GM21423 (cell line): ENCODE results near the gene NTM.
"Not testable (repeated sequence)": the region's sequence is repeated elsewhere in the genome, so short reads cannot be mapped to it uniquely, and the experiment has no call there.

Experiments
- ATAC-seq: cut with Tn5 transposase; IDR thresholded peaks from one replicate; pipeline ENCODE4 v1.9.1; 2021; ENCODE audit warnings: mild to moderate bottlenecking, moderate library complexity; ENCODE audit not compliant: unreplicated experiment

Gene NTM

DNA sequence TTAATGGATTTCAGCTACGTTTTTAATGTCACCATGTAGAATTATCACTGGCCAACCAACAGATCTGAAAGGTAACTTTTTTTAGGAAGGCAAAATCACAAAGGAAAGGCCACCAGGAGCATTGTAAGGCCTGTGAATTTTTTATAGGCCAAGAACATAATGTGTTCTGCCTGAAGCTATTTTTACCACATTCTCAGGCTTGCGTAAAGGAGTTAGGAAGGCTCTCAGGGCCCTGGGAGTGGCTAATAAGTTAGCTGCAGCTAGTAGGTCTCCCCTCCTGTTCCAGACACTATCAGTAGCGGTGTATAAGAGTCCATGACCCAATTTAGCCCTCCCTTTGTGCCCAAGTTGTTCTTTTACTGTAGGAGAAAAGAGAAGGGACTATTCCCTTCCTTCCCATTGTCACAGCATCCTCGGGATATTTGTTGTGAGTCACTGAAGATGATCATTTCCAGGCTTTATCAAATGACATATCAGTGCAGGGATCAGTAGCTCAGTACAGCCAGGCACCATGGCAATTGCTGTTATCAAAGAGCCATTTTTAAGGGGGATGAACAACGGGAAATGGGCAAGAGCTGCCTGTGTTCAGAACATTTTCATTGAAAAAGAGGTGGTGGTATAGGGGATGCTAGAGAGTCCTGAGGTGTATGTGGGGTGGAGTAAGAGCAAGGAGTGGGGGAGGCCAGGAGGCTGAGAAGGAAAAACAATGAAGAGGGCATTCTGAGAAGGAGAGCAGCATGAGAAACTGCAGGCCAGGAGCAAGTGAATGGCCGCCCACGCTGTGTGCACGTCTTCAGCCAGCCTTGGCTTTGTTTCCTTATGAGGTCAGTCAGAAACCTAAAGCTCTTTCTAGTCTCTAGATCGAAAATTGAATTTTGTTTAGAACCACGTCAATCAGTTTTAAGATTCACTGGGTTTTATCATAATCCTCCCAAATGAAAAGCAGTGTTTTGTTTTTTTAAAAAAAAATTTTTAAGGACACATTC is 940.3 kb downstream of the NTM start:
- ATAC-seq: no peak

DNA sequence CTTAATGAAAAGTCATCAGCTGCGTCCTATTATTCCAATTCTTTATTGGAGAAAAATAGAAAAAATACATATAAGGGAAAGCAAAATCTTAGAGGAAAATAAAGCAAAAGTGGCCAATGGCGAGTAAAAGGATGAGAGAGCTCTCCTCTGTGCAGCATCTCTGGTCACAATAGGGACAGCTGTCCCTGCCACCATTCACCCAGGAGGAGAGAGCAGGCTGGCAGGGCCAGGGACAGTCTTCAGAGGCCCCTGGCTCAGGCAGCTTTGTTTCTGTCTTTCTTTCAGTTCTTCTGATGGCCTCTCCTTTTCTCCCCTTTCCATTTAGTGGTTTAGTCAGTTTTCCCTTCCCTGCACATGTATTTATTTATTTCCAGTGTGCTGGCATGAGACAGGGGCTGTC is 941.3 kb downstream of the NTM start:
- ATAC-seq: no peak

DNA sequence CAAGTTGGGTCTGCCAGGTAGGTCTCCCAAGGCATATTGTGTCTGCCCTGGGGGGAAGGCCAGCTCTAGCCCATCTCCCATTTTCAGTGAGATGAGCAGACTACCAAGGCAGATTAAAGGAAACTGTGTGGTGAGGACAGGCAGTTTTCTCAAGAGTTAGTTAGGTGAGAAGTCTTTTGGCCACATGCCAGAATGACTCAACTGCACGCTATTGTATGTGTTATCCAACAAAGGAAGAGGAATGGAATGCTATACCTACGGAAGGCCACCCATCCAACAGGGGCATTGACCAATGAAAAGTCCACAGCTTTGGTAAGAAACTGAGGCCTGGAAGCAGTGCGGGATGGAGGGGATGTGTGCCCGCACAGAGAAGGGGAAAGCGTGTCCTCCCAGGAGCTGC is 941.7 kb downstream of the NTM start:
- no peak for ATAC-seq

DNA sequence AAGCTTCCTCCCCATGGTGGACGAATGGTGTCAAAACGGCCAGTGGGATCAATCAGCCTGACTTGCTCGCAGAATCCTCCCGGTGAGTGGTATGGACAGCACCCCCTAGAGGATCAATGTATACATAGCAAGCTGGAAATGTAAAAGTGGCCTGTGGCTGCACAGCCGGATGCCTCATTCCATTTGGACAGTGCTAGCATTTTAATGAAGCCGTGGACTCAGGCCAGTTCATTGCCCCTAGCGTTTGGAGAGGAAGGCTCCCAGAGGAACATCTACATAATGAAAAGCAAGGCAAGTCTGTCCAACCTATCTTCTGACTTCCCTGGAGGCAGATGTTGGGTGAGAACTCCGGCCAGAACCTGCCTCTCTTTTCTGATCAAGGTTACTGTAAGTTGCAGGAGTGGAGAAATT is 942.3 kb downstream of the NTM start:
- ATAC-seq: no peak

DNA sequence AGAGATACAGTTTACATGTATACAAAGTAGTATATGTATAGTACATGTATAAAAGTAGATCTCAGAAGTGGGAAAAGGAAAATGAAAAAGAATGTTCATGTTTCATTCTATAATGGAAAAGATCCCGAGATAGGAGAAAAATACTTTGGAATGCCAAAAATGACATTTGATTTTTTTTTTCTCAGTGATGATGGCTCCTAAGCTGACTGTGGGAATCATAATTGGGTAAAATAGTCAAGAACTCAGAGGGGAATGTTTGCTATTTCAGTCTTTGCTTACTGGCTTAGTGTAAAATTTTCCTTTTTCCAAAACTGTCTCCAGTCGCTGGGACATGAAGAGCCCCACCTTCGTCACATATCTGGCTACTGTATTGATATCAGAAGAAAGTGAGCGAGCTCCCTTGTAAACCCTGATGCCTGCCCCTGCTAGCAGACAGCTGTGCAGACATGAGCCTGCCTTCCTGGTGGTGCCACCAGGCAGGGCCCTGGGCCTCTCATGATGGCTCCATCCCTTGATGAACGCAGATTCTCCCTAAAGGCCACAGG is 944.6 kb downstream of the NTM start:
- ATAC-seq: no peak

DNA sequence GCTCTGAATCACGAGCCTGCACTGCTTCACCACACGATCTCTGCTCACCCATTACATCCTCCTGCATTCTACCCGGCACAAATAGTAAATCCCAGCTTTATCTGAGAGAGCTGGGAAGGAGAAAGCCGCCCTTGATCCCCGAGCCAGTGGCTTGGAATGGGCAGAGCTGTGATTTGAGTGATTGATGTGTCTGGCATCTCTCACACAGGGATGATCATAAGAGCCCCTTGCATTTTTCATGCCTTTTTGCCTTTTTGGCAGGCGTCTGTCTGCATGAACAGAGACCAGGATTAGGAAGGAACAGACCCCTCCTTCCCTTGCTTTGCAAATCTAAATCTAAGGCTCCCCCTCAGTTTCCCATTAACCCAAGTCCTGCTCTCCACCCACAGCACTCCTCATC is 945.3 kb downstream of the NTM start:
- ATAC-seq: no peak

DNA sequence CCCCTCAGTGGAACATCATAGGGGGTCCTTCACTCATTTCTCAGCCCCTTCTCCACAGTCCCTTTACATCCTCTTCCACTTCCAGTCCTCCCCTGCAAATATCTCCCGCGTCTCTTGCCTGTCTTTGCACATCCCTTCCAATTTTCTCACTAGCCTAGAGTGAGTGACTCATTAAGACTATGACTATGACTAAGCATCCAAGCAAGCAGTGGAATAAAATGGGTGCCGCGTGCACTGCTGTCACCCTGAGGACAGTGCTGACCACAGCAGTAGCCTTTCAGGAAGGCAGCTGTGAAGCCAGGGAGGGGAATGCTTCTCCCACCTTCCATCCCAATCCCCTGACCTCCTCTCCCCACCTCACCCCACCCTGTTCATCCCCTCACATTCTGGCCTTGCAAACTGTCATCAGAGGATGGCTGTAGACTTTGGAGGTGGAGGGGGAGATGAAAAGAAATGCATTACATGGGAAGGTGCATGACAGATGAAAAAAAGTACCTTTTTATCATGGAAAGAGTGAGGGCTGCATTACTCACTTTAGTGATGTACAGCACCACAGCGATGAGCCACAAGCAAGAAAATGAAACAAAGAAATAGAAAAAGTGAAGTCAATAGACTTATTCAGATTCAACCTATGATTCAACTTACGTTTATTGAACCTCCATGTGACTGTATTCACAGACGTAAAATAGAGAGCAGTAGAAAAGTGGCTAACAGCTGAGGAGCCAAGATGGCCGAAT is 948.2 kb downstream of the NTM start:
- no peak for ATAC-seq

DNA sequence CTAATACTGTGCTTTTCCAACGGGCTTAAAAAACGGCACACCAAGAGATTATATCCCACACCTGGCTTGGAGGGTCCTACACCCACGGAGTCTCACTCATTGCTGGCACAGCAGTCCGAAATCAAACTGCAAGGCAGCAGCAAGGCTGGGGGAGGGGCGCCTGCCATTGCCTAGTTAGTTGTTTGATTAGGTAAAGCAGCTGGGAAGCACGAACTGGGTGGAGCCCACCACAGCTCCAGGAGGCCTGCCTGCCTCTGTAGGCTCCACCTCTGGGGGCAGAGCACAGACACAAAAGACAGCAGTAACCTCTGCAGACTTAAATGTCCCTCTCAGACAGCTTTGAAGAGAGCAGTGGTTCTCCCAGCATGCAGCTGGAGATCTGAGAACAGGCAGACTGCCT is 949.0 kb downstream of the NTM start:
- ATAC-seq: not testable (repeated sequence)

DNA sequence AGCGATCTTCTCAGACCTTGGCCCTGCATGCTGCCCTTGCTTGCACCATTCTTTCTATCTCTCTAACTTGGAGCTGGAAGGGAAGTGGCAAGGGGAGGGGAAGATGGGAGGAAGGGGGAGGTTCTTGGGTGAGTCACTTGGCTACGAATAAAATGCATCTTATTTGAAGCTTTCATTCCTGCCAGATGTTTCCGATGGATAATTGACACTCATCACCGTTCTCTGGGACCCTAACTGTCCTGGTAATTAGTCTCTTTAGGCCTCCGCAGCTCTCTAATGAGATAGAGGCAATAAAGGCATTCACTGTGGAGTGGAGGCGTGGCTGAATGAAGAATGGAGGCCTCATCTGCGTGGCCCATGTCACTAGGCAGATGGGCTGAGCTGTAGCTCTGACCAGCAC is 960.1 kb downstream of the NTM start:
- ATAC-seq: no peak

DNA sequence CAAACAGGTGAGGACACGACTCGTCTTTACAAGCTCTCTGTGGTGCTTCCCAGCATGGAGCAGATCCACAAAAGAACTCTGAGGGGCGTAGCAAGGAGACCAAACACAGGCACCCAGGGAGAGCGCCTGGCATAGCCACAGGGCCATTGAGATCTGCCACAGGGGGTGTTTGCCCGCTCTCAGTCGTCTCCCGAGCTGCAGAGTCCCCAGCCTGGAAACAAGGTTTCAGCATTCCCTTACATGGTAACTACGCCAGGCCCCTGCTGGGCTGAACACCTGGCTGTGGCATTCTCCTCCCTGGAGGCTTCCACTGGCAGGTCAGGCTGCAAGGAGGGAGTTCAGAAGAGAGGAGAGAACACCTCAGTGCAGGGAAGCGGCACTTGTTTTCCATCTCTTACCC is 962.1 kb downstream of the NTM start:
- no peak for ATAC-seq

DNA sequence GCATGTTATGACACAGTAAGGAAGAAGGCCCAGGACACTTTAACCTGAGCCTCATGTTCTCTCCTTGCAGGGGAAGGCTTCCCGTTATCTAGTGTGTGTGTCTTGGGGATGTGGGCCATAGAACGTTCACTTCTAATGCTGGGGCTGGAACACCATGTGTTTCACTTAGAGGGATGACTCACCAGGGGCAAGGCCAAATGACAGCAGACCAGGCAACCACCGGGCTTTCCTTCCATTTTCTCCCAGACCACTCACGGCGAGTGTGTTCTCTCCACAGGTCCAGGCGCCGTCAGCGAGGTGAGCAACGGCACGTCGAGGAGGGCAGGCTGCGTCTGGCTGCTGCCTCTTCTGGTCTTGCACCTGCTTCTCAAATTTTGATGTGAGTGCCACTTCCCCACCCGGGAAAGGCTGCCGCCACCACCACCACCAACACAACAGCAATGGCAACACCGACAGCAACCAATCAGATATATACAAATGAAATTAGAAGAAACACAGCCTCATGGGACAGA is 964.4 kb downstream of the NTM start:
- ATAC-seq: no peak

DNA sequence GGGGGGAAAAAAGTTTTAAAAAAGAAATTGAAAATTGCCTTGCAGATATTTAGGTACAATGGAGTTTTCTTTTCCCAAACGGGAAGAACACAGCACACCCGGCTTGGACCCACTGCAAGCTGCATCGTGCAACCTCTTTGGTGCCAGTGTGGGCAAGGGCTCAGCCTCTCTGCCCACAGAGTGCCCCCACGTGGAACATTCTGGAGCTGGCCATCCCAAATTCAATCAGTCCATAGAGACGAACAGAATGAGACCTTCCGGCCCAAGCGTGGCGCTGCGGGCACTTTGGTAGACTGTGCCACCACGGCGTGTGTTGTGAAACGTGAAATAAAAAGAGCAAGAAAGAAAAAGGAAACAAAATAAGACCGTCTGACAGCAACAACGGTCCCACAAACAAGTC is 964.9 kb downstream of the NTM start:
- ATAC-seq: no peak

DNA sequence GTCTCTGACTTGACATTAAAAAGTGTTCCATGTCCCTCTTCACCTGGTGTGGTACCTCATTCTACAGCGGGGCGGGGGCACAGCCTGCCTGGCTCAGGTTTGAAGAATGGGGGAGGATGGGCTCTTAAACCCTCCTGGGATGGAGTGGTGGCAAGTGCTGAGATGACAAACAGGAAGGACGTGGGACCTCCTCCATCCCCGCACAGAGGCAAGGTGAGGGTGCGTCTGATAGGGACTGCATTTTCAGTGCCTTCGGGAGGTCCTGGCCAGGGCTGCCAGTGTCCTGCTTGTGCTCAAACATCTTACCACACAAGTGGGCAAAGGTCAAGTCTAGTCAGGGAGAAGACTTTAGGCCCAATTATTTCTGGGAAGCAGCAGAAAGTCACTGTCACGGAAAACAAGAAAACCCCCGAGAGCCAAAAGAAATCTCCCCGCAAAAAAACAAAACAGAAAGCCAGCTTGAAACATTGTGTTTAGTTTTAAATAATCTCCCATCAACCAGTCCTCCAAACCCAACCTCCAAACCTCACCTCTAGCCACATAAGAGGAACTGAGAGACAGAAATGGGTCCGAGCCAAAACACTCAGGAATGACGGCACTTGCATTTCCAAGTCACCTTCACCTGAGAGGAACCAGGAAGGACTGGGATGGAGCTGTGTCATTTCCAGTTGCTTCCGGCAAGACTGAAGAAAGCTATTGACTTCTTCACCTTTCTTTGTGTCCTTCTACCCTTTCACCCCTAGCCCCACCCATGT is 966.5 kb downstream of the NTM start:
- no peak for ATAC-seq

DNA sequence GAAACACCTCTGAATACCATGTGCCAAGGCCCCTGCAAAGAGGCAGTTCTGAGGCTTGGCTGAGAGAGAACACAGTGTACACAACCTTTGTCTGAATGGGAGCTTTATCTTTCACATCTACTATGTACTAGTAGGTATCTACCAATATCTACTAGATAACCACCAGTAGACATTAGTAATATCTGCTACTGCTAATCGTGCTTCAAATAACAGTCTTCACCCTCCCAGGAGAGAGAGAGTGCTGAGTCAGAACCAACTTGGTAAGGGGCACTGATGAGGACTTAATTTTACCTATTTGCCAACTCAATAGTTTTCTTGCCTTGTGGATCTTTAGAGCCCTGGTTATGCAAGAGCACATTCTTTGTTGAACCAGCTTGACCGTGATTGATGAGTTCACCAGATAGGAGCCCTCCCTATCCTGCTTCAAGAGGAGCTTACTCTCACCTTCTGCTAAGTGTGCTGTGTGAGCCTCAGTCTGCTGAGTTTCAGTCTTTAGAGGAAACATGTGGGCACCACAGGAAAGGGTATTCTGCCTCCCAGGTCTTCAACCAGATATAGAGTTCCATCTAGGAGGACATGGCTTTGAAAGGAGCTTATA is 967.5 kb downstream of the NTM start:
- ATAC-seq: no peak

DNA sequence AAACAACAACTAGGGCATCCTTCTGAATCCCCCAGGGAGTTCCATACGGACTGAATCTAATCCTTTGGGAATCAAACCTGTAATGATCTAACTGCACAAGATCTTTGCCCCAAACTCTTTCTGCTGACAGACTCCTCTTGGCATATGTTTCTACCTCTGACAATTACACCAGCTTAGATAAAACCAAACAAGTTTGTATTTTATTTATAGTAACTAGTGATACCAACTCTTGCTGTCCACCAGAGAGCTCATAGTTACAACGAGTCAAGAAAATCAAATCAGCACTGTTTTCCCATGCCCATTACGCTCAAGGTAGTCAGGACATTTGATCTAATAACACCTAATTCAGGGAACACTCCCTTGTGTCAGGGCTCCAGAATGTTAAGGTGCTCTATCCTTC is 972.0 kb downstream of the NTM start:
- no peak for ATAC-seq

DNA sequence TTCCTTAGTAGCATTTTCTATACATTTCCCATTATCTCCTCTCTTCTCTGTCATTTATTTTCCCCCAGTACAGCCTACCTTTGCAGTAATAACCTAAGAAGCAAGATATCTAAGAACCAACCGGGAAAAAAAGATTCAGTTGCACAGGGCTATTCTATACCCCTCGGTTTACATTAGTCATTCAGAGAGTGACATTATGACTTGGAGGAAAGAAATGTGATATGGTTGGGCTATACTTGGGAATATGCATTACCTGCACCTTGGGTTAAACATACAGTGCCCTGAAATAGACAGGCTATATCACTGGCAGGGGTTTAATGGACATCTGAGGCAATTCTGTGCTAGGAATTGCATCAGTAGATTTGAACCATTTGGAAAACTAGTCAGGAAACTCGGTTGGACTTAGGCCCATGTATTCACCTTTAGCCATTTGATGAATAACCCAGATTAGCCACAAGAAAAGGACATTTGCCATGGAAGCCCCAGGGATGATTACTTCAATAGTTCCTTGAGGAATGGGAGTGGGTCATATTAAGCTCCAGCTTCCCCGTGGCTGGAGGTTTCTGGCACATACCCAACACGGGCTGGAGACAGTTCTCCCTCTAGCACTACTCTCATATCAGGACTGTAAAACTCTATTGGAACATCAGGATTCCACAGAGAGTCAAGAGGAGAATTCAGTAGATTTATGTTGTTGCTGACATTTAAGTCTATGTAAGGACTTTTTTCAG is 973.2 kb downstream of the NTM start:
- no peak for ATAC-seq

DNA sequence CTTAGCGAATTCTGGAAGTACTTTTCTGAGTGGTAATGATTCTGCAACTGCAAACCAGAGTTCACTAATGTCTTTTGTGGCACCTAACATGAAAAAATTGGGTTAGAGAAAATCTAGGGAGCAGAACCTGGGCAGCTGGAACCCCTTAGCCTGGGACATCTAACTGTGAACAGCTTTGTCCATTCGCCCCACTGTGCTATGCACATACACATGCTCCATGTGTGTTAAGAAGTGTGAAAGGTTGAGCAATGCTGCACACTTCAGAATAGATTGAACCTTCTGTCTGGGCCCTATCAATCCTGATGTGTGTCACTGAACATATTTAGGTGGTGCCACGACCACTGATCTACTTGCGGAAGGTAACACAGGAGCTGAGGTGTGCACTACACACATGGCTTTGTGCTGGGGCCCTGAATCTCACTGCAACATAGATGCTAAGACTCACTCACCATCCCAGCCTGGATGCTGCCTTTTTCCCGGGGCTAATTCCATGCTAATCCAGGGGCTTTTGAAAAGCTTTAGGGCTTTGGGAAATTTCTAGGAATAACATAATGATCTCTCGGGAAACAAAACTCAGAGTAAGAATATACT is 976.2 kb downstream of the NTM start:
- ATAC-seq: no peak

DNA sequence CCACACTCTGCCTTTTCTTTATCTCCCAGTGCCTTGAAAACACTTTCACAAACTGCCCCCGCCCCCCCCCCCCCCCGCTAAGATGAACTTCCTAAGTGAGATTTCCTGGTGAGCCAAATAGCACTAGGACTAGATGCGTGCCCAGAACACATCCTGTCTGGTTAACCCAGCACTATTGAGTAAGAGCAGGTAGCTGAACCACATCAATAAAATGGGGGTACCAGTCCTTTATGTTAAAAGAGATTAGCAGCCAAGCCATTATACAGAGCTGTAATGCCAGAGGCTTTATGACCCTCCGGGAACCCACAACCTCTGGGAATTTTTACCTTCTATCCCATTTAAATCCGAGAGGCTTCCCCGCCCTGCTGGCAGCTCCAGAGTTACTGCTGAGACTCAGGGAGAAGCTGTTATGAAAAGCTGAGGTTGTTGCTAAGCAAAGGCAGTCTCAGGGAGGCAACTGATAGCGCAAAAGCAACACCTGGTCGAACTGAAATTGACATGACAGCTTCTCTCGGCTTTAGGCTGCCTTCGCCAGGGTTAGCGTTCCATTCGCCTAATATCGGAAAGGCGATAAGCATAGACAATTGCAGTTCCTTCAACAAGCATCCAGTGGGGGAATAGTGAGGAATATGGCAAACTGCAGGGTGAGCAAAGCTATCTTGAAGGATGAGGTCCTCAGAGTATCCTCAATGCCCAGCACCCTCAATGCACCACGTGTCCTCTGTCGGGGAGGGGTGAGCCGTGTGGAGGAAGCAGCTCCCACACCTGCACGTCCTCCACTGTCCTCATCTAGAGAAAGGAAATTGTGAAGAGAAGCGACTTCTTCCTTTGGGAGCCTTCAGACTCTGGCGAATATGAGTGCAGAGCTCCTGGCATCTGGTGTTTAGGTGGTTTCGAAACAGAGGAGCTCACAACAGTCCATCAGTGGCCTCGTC is 977.0 kb downstream of the NTM start:
- ATAC-seq: no peak
